Loucy (cell line): Measurements from ENCODE around the gene RINT1.

ENCODE experiments used
- H2AFZ ChIP-seq: fragments of 200-600 bp; sonication (generic); 2 replicates; pipeline ENCODE4 v1.6.0; 2016; ENCODE audit warnings: antibody characterized with exemption, mild to moderate bottlenecking, low read length, moderate library complexity
- H3F3A ChIP-seq: fragments of 200-600 bp; 2 replicates; pipeline ENCODE4 v1.6.0; 2016; ENCODE audit warnings: antibody characterized with exemption, low read depth, mild to moderate bottlenecking
- H3K27me3 ChIP-seq: fragments of 200-600 bp; sonication (generic); 2 replicates; pipeline ENCODE4 v1.6.1; 2014; ENCODE audit warnings: low read length, mild to moderate bottlenecking; ENCODE audit not compliant: insufficient read depth, poor library complexity, severe bottlenecking
- H3K36me3 ChIP-seq: fragments of 200-600 bp; sonication (generic); 2 replicates; pipeline ENCODE4 v1.6.1; 2016; ENCODE audit warnings: low read length; ENCODE audit not compliant: insufficient read depth
- H3K4me1 ChIP-seq: fragments of 200-600 bp; sonication (generic); 2 replicates; pipeline ENCODE4 v1.5.1; 2014; ENCODE audit warnings: low read length, mild to moderate bottlenecking; ENCODE audit not compliant: insufficient read depth, poor library complexity, severe bottlenecking
- H3K4me2 ChIP-seq: fragments of 200-600 bp; sonication (generic); 2 replicates; pipeline ENCODE4 v1.6.0; 2014; ENCODE audit warnings: antibody characterized with exemption, low read length, low read depth, mild to moderate bottlenecking; ENCODE audit not compliant: poor library complexity, severe bottlenecking
- H3K4me3 ChIP-seq: fragments of 200-600 bp; sonication (generic); 2 replicates; pipeline ENCODE4 v1.5.1; 2014; ENCODE audit warnings: low read length, mild to moderate bottlenecking, mixed read lengths; ENCODE audit not compliant: poor library complexity, severe bottlenecking
- H3K79me2 ChIP-seq: fragments of 200-600 bp; sonication (generic); 2 replicates; pipeline ENCODE4 v1.6.1; 2014; ENCODE audit warnings: low read length; ENCODE audit not compliant: insufficient read depth
- H3K9ac ChIP-seq: fragments of 200-600 bp; sonication (generic); 2 replicates; pipeline ENCODE4 v1.6.0; 2014; ENCODE audit warnings: mild to moderate bottlenecking, low read depth, low read length, moderate library complexity; ENCODE audit not compliant: poor library complexity, severe bottlenecking
- H3K9me2 ChIP-seq: fragments of 200-600 bp; sonication (generic); replicated peaks from 2 replicates; pipeline ENCODE4 v1.6.1; 2016; ENCODE audit warnings: low read depth, low read length, mixed read lengths
- H3K9me3 ChIP-seq: fragments of 200-600 bp; sonication (generic); 2 replicates; pipeline ENCODE4 v1.6.1; 2014; ENCODE audit warnings: mild to moderate bottlenecking, antibody characterized with exemption, low read length, low read depth; ENCODE audit not compliant: insufficient read depth
- H4K20me1 ChIP-seq: fragments of 200-600 bp; sonication (generic); 2 replicates; pipeline ENCODE4 v1.6.0; 2014; ENCODE audit warnings: antibody characterized with exemption, low read length, mild to moderate bottlenecking; ENCODE audit not compliant: insufficient read depth, poor library complexity, severe bottlenecking
- CTCF ChIP-seq: fragments of 200-600 bp; sonication (generic); conservative IDR thresholded peaks from 2 replicates; pipeline ENCODE4 v1.5.1; 2014; ENCODE audit warnings: mild to moderate bottlenecking, antibody characterized with exemption, low read length
- EZH2phosphoT487 ChIP-seq: fragments of 200-600 bp; IDR thresholded peaks from 2 replicates; pipeline ENCODE4 v1.6.1; 2018; ENCODE audit warnings: antibody characterized with exemption, mild to moderate bottlenecking, moderate library complexity, borderline replicate concordance

Gene RINT1

GRCh38 chr7:105565190-105565589, 33.2 kb downstream of the RINT1 start:
- peaks cover 63% of the 10 kb centered on the region for H3K36me3 ChIP-seq

GRCh38 chr7:105567024-105567423, 35.0 kb downstream of the RINT1 start:
- no peak overlapping the region for H3K9ac ChIP-seq

More at GRCh38 chr7:105565190-105565589, 33.2 kb downstream of the RINT1 start:
- Histone ChIP-seq H3K4me1 (no peaks in the 10 kb centered on the region), H3K9ac (no peak overlapping the region), H3K79me2 (no peaks in the 10 kb centered on the region), H2AFZ (no peak overlapping the region), H3K9me3 (no peaks in the 10 kb centered on the region), H3K4me3 (no peak overlapping the region), H3K4me2 (no peak overlapping the region), H4K20me1 (no peaks in the 10 kb centered on the region), H3F3A (no peaks in the 10 kb centered on the region), H3K27me3 (no peaks in the 10 kb centered on the region), H3K9me2 (no peaks in the 10 kb centered on the region)
- no peak for TF ChIP-seq CTCF
- no peak for TF ChIP-seq EZH2phosphoT487

GRCh38 chr7:105567821-105568220, 35.8 kb downstream of the RINT1 start:
- no peaks in the 10 kb centered on the region for H4K20me1 ChIP-seq
- TF ChIP-seq CTCF (no peak), EZH2phosphoT487 (no peak)

More at GRCh38 chr7:105567024-105567423, 35.0 kb downstream of the RINT1 start:
- no peaks in the 10 kb centered on the region for H3K9me2 ChIP-seq
- H3F3A ChIP-seq: no peaks in the 10 kb centered on the region
- TF ChIP-seq CTCF (no peak), EZH2phosphoT487 (no peak)
- no peaks in the 10 kb centered on the region for H3K79me2 ChIP-seq
- no peak overlapping the region for H3K4me3 ChIP-seq
- no peak overlapping the region for H2AFZ ChIP-seq
- no peaks in the 10 kb centered on the region for H3K9me3 ChIP-seq
- H4K20me1 ChIP-seq: no peaks in the 10 kb centered on the region
- H3K4me1 ChIP-seq: no peaks in the 10 kb centered on the region
- H3K4me2 ChIP-seq: no peak overlapping the region
- no peaks in the 10 kb centered on the region for H3K27me3 ChIP-seq
- peaks cover 61% of the 10 kb centered on the region for H3K36me3 ChIP-seq

More at GRCh38 chr7:105567821-105568220, 35.8 kb downstream of the RINT1 start:
- Histone ChIP-seq H3K4me2 (no peak overlapping the region), H3F3A (no peaks in the 10 kb centered on the region), H2AFZ (no peak overlapping the region), H3K36me3 (peaks cover 56% of the 10 kb centered on the region), H3K27me3 (no peaks in the 10 kb centered on the region), H3K9ac (no peak overlapping the region), H3K9me3 (no peaks in the 10 kb centered on the region), H3K9me2 (no peaks in the 10 kb centered on the region), H3K4me1 (no peaks in the 10 kb centered on the region), H3K79me2 (no peaks in the 10 kb centered on the region), H3K4me3 (no peak overlapping the region)
